Measurements from ENCODE around the gene CLK1. TPM values are rescaled to one million over a fixed set of nuclear protein-coding genes. Genes with fewer than 3 reads are reported as not detected.

The CLK1 gene
- total RNA-seq, 2 donors from 2014 or later: 49.4 to 59.5 TPM

DNA sequence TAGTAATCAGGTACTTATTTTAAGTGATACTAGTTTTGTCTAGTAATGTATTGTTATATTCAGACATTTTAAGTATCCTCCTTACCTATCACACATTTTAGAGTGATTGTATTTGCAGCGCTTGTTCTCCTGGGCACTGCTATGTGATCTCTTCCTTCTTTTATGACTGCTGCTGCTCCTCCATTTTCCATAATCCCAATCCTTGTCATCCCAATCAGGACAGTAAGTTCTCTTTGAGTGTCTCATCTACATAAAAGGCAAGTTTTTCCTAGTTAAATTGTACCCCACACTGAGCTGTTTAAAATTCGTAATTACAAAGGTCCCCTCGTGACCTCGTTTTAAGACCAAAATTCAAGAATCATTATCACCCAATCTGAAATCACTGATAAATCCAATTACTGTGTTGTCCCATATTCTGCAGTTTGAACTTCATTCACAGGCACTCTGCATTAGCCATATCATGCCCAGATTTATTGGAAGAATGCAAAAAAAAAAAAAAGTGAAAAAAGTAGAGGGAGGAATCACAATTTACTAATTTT lies 2.8 kb downstream of the CLK1 start:
- no peaks in the 10 kb centered on the region for H3K27me3 ChIP-seq
- intact Hi-C loops (cut with DNase I): no loop called here
- TF ChIP-seq, protein P1, sequence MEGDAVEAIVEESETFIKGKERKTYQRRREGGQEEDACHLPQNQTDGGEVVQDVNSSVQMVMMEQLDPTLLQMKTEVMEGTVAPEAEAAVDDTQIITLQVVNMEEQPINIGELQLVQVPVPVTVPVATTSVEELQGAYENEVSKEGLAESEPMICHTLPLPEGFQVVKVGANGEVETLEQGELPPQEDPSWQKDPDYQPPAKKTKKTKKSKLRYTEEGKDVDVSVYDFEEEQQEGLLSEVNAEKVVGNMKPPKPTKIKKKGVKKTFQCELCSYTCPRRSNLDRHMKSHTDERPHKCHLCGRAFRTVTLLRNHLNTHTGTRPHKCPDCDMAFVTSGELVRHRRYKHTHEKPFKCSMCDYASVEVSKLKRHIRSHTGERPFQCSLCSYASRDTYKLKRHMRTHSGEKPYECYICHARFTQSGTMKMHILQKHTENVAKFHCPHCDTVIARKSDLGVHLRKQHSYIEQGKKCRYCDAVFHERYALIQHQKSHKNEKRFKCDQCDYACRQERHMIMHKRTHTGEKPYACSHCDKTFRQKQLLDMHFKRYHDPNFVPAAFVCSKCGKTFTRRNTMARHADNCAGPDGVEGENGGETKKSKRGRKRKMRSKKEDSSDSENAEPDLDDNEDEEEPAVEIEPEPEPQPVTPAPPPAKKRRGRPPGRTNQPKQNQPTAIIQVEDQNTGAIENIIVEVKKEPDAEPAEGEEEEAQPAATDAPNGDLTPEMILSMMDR (IDR thresholded peaks at IDR 0.05): no peak
- H3K4me3 ChIP-seq: peak overlapping the region; percentile 96
- no peaks in the 10 kb centered on the region for H3K9me3 ChIP-seq
- peak overlapping the region; percentile 3 to 61 for H3K9ac ChIP-seq (ENCODE audit: low read depth in 2 of 2, low read length in 2 of 2)
- peaks cover 12% of the 10 kb centered on the region for H3K4me1 ChIP-seq
- peaks cover 17% of the 10 kb centered on the region for H3K36me3 ChIP-seq
- H3K27ac ChIP-seq: peak overlapping the region; percentile 100
- DNase-seq: no peak

DNA sequence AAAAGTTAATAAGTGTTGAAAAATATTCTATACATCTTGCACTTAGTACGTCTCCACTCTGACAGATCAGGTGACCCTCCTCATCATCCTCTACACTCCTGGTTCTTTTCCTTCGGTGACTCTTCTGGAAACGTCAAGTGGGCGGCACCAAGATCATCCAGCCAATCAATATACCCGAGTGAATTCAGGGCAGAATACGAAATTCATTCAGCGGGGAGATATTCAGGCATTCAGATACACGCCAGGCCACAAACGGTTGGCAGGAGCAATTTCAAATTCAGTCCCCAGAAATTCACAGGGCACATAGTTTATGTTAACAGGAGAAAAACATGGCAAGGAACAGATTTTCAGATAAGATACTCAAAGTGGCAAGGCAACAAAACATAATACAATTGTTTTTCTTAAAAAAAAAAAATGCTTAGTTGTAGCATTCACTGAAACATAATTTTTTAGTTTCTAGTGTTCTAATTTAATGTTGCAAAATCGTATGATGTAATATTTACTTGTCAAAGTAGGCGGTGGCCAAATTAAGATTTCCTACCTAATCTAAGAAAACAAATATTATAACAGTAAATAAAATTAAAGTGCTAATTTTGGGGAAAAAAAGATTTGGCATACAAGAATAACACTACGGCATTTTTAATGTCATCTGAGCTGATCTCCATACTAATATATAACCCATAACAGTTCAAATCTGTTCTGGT lies 4.2 kb downstream of the CLK1 start:
- Histone ChIP-seq H3K27me3 (no peaks in the 10 kb centered on the region), H3K4me3 (peak overlapping the region; percentile 96), H3K27ac (no peak overlapping the region), H3K9ac (ENCODE audit: low read depth in 2 of 2, low read length in 2 of 2) (no peak overlapping the region), H3K36me3 (peaks cover 30% of the 10 kb centered on the region), H3K9me3 (no peaks in the 10 kb centered on the region), H3K4me1 (peaks cover 11% of the 10 kb centered on the region)
- intact Hi-C loops (cut with DNase I): no loop called here
- TF ChIP-seq, protein P1 (IDR thresholded peaks at IDR 0.05): no peak
- DNase-seq: no peak

DNA sequence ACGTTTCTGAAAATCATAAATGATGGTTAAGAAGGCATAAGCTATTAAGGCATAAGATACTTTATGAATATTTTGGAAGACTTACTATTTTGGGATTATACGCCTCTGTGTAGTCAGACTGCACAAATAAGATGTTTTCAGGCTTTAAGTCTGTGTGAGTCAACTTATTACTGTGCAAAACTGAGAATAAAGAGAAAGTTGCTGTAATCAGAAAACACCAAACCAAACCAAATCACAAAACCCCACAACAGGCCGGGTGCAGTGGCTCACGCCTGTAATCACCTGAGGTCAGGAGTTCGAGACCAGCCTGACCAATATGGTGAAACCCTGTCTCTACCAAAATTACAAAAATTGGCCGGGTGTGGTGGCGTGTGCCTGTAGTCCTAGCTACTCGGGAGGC lies 7.7 kb downstream of the CLK1 start:
- Histone ChIP-seq H3K27ac (no peak overlapping the region), H3K4me1 (peaks cover 7% of the 10 kb centered on the region), H3K36me3 (peaks cover 57% of the 10 kb centered on the region), H3K27me3 (no peaks in the 10 kb centered on the region), H3K4me3 (no peak overlapping the region), H3K9me3 (no peaks in the 10 kb centered on the region), H3K9ac (ENCODE audit: low read depth in 2 of 2, low read length in 2 of 2) (no peak overlapping the region)
- DNase-seq: no peak
- TF ChIP-seq, protein P1 (IDR thresholded peaks at IDR 0.05): no peak
- intact Hi-C loops (cut with DNase I): loop anchor here (2.0 kb wide), 1 partner anchor 44 kb away; no protein-coding TSS in a partner anchor

DNA sequence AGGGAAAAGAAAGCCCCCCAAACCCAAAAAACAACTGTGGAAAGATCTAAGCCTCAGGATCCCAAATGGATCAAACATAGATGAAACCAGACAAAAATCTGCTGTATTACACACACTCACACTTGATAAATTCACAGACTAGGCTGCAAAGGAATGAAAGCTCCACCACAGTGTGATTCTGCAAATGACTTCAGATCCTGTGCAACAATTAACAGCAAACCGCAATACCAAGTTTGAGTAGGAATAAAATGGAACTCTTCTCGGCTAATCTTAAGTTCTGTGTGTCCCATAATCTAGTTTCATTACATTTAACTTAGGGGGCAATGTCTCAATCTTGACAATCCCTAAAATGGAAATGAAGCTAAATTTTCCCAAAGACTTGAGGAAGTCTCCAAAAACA lies 11.9 kb downstream of the CLK1 start:
- H3K4me3 ChIP-seq: no peak overlapping the region
- TF ChIP-seq, protein P1 (IDR thresholded peaks at IDR 0.05): no peak
- no peaks in the 10 kb centered on the region for H3K27me3 ChIP-seq
- no peaks in the 10 kb centered on the region for H3K4me1 ChIP-seq
- H3K9ac ChIP-seq (ENCODE audit: low read depth in 2 of 2, low read length in 2 of 2): no peak overlapping the region
- DNase-seq: no peak
- H3K36me3 ChIP-seq: peaks cover 51% of the 10 kb centered on the region
- no peak overlapping the region for H3K27ac ChIP-seq
- no peaks in the 10 kb centered on the region for H3K9me3 ChIP-seq
- intact Hi-C loops (cut with DNase I): no loop called here

DNA sequence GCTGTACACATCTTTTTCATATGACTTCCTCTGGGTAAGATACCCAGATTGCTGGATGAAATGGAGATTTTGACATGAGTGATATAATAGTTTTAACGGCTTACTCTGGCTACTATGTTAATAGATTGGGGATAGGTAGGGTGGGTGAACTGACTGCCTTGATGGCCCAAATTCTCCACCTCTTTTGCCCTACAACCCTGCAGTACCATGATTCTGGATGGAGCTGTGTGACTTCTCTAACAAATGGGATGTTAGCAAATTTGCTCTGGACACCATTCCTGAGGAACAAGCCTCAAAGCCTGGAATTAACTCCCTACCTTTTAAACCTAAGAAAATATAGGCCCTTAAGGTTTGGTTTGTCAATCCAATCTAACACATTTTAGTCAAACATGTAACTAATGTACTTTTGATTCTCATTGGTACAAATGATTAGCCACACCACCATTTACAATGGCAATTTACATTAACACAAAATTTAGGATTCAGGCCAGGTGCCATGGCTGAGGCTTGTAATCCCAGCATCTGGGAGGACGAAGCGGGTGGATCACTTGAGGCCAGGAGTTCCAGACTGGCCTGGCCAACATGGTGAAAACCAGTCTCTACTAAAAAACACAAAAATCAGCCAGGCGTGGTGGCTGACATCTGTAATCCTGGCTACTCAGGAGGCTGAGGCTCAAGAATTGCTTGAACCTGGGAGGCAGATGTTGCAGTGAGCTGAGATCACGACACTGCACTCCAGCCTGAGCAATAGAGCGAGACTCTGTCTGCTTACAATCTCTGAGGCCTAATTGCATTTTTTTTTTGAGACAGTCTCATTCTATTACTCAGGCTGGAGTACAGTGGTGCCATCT lies 12.8 kb downstream of the CLK1 start:
- H3K9me3 ChIP-seq: no peaks in the 10 kb centered on the region

More for the DNA sequence above, 12.8 kb downstream of the CLK1 start:
- Histone ChIP-seq H3K27me3 (no peaks in the 10 kb centered on the region), H3K4me3 (no peak overlapping the region), H3K4me1 (no peaks in the 10 kb centered on the region), H3K36me3 (peaks cover 41% of the 10 kb centered on the region), H3K27ac (no peak overlapping the region), H3K9ac (ENCODE audit: low read depth in 2 of 2, low read length in 2 of 2) (no peak overlapping the region)
- DNase-seq: no peak
- intact Hi-C loops (cut with DNase I): no loop called here
- TF ChIP-seq, protein P1 (IDR thresholded peaks at IDR 0.05): no peak
